NOMO-1 treated with dmso at 0.1 percent for 144 hours (cell line): ENCODE measurements around the gene SYS1.

Experiments
- DNase-seq: peaks from one replicate; lab custom pipeline; 2025; ENCODE audit not compliant: unreplicated experiment; lab: John Stamatoyannopoulos, UW

The SYS1 gene

DNA sequence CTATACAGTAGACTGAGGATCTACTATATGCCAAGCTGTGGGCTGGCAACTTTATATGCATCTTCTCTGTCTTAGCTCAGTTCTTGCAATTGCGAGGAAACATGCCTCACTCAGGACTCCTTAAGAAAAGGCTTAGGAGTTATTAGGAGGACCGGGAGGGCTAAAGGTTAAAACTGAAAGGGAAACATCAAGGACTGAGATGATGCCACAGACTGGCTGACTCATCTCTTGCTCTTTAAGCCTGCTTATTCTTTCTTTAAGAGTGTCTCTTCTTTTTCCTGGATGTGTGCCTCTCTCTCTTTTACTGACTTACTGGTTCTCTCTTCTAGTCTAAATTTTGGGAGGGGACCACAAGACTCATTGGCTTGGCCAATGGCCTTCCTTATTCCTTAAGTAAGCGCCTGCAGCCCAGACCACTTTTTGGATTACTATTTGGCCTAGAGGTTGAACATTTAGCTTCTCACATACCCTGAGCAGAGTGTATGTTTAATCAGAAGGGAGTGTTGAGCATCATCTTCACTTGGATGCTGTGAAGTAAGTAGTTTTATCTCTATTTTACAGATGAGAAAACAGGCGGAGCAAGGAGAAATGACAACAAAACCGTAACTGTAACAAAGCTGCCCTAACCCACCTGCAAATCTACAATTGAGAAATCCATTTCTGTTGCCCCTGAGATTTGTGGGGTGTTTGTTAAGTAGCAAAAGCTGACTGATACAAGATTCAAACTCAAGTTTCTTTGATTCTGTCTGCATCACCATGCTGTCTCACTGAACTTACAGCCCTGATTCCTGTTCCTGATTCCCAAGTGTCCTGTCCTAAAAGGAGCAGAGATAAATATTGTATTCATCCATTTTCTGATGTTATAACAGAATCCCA, 7.5 kb upstream of the SYS1 start:
- no peak for DNase-seq

DNA sequence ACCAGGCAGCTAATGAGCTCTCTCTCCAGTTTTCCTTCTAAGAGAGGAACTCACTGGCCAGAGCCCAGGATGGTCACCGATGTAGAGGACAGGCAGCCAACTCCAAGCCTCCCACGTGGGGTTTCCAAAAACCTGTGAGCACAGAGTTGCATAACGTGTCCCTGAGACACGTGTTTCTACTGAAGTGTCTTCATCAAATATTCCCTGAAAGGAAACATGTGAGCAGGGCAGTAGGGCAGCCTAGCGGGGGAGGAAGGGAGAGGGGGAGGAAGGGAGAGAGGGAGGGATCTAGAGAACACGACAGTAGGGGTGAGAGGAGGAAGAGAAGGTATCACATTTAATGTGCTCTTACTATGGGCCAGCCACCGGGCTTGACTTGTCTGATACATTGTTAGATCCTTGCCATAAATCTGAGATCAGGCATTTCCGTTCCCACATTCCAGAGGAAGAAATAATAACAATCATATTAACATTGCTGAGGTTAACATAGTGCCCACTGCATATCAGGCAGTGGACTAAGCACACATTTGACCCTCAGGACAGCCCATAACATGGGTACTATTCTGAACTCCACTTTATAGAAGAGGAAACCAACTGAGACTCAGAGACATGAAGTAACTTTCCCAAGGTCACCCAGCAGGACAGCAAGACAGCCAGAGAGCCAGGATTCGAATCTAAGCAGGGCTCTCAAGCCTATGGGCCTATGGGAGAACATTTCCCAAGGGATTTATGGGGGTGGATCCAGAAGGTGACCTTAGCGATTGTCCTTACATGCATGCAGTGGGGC, 4.5 kb upstream of the SYS1 start:
- no peak for DNase-seq

- no peak for DNase-seq
Measured at GRCh38 chr20:45359069-45359405, 3.9 kb upstream of the SYS1 start.

- no peak for DNase-seq
Measured at GRCh38 chr20:45359406-45360148, 3.4 kb upstream of the SYS1 start.

DNA sequence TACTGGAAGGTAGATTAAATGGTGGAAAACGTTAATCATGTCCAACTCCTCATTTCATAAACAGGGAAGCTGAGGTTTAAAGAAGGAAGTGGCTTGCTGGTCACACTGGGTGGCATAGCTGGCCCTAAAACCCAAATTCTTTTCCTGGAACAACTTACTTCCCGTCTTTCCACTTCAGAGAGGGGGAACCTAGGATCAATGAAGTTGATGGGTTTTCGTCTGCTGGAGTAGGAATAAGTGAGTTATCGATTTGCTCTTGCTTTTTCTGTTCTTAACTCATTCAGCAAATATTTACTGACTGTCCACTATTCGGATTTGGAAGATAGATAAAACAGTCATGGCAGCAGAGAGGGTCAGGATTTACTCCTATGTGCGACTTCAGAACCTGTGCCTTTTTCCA, 1.2 kb upstream of the SYS1 start:
- no peak for DNase-seq

- no peak for DNase-seq
Measured at GRCh38 chr20:45363611-45364492, 896 bp downstream of the SYS1 start.

DNA sequence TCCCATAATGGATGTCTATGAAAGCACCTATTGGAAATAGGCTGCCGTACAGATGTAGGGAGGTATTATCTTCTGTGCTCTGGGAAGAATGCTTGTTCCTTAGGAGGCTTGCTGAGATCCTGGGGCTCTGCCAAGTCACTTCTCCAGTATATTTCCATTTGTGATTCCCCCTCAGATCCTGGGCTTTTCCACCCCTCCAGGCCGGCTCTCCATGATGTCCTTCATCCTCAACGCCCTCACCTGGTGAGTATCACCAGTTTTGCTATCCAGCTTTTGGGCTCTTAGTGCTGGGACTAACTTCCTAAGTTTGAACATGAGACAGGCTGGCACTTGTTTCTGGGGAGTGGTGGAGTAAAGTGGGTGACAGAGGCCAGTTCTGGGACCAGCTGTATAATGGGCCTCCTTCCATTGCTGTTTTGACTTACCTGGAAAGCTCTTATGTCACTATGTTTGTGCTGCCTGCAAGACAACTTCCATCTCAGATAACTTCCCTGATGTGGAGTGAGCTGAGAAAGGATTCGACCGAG, 2.6 kb downstream of the SYS1 start:
- no peak for DNase-seq

DNA sequence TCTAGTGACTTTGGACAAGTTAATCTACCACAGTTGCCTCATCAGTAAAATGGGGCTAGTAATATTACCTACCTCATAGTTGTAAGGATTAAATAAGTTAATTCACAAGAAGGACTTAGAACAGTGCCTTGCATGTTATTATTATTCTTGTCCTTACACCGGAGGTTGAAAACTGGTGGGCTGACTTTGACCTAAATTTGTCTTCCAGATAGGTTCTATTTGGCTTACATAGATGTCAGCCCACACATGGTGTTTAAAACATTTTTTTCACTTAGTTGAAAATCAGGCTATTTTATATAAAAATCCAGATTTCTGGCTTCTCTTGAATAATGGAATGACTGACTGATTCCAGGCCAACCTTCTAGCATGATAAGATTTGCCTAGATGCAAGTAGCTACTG, 3.2 kb downstream of the SYS1 start:
- no peak for DNase-seq

GRCh38 chr20:45366631-45367030, 3.7 kb downstream of the SYS1 start:
- no peak for DNase-seq

GRCh38 chr20:45367126-45367525, 4.2 kb downstream of the SYS1 start:
- DNase-seq: no peak

GRCh38 chr20:45368221-45368980, 5.4 kb downstream of the SYS1 start:
- DNase-seq: peak; percentile 89

DNA sequence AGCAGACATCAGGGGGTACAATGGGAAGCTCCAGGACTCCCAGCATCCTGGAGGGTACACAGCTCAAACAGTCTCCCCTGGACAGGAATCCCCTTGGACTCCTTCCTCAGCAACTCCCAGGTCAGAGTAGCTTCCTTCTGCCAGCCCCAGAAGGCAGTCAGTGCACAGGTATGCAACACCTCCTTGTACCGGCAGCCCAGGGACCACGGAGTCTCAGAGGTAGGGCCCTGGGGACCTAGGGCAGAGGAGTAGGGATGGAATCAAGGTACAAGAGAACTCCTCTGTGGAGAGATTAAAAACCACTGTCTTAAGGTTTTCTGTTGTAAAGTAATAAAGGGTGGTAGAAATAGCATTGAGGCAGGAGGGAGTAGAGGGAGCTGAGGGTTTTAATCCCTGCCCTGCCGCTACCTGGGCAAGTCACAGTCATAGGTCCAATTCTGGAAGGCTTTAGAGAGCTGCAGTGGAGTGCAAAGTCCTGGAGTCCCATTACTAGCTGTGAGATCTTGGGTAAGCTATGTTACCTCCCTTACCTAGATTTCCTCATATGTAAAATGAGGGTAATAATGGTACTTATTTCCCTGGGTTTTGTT, 7.7 kb downstream of the SYS1 start:
- no peak for DNase-seq

DNA sequence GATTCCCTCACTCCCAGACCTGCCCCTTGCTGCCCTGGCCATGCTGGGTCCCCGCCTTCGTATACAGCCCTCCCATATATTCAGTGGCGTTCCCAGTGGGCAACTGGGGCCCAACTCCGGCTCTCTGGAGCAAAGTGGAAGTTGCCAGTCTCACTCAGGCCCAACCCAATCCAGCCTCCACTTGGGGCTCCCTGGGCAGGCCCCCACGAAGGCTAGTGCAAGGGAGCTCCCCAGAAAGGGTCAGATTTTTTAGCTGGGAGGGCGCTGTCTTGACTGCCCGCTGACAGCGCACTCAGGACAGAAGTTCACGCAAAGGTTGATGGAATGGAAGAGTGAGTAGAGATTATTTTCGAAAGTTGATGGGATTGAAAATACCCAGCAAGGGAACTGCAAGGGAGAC, 9.3 kb downstream of the SYS1 start:
- no peak for DNase-seq

DNA sequence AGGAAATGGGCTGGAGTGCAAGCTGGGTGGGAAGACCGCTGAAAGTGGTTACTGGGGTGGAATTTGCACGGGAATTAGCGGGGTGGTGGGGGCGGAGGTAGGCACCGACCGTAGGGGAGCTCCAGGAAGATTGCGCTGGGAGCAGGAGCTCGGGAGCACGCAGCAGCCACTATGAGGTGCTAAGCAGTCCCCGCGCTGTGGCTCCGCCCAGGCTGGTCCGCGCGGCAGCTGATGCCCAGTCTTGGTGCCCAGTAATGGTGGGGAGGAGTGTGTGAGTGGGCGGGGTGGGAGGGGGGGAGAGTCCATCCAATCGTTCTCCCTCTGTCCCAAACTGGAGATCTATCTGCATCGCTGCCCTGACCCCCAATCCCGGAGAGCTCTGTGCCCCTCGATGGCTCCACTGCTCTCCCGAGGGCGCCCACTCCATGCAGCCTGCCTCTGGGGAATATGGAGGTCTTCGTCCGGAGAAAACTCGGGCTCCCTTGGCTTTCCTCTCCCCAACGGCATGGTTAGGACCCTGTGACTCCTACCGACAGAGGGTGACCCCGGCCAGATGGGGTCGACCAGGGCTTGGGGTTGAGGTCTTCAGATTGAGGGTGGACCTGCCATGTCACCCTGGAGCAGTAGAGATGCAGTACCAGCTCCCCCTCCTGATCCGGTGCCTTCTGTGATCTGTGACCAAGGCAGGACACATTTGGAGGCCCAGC, 9.8 kb downstream of the SYS1 start:
- no peak for DNase-seq

- peak; percentile 80 for DNase-seq
Measured at GRCh38 chr20:45373353-45374100, 10.6 kb downstream of the SYS1 start.

GRCh38 chr20:45374101-45374467, 11.1 kb downstream of the SYS1 start:
- DNase-seq: no peak

- no peak for DNase-seq
Measured at GRCh38 chr20:45374966-45375365, 12.0 kb downstream of the SYS1 start.

DNA sequence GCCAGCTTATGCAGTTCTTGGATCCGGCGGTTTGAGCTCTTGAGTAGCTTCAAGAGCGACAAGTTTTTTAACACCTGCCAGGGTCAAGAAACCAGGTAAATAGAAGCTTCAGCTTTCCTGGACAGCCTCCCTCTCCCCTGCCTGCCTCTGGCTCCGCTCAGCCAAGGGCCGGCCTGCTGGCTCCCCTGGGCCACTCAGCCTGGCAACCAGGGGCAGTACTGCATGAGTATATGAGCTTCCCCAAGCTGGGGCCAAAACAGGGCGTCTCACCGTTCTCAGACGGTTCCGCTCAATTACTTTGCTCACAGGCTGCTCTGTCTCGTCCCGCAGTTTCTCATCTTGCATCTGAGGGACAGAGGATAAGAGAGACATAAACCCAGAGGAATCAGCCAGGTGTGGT, 14.3 kb downstream of the SYS1 start:
- no peak for DNase-seq
